22Rv1 (cell line): ENCODE data around the gene PARVB.

Source experiments
- CTCF ChIP-seq: fragments of 450-650 bp; IDR thresholded peaks from 2 replicates; pipeline ENCODE4 v1.5.1; 2017; ENCODE audit warnings: mild to moderate bottlenecking
- ZFX ChIP-seq: fragments of 450-650 bp; IDR thresholded peaks from 2 replicates; pipeline ENCODE4 v1.6.1; 2017; ENCODE audit warnings: antibody characterized with exemption, borderline replicate concordance

- no peak for TF ChIP-seq CTCF
- no peak for TF ChIP-seq ZFX
Observed at GRCh38 chr22:43995798-43996169, 28.3 kb upstream of the PARVB start.
